ENCODE data around the gene FRG2B.
"Not testable (repeated sequence)": the region's sequence is repeated elsewhere in the genome, so short reads cannot be mapped to it uniquely, and the experiment has no call there.

- TF ChIP-seq POLR2A, CTCF (IDR thresholded peaks at IDR 0.05): not testable (repeated sequence)
Measured at GRCh38 chr10:133622544-133622943, 4.1 kb downstream of the FRG2B start.

Data from uterus (tissue), 2 donors.